ENCODE results near the gene EEF2K. TPM values are rescaled to one million over a fixed set of nuclear protein-coding genes. Genes with fewer than 3 reads are reported as not detected.

The EEF2K gene
- total RNA-seq, 4 donors from 2014 or later = 22.2 to 223 (median 50.1) TPM

- 87 to 93% methylated on average over 2 to 9 of the region's 9 CpGs for WGBS, 2 donors (ENCODE audit: low coverage in 1 of 2)
- DNase-seq = no peak
These were observed 31.4 kb upstream of the EEF2K start for GRCh38 chr16:22174642-22175041.

GRCh38 chr16:22177968-22178930, 27.8 kb upstream of the EEF2K start:
- H3K4me1 ChIP-seq = no peaks in the 10 kb centered on the region
- H3K4me3 ChIP-seq = no peak overlapping the region
- H3K27ac ChIP-seq = no peak overlapping the region
- in situ Hi-C loops (cut with MboI; ENCODE audit: low pct_ligation_motif_present in 1 of 4, low pct_unique_long_range_greater_than_20kb in 1 of 4, low sequenced_read_pairs in 3 of 4) = no loop called here
- intact Hi-C loops (cut with DNase I; ENCODE audit: low total_unique reads) = no loop called here
- no peaks in the 10 kb centered on the region for H3K9me3 ChIP-seq
- DNase-seq = no peak
- TF ChIP-seq CTCF (IDR thresholded peaks at IDR 0.05) (no peak), POLR2AphosphoS5 (IDR thresholded peaks at IDR 0.05) (no peak), POLR2A (IDR thresholded peaks at IDR 0.05) (no peak), EP300 (IDR thresholded peaks at IDR 0.05; ENCODE audit: low read depth) (no peak)
- no peaks in the 10 kb centered on the region for H3K36me3 ChIP-seq
- 70 to 77% methylated on average over 2 to 14 of the region's 18 CpGs for WGBS, 2 donors (ENCODE audit: low coverage in 1 of 2)
- H3K27me3 ChIP-seq = no peaks in the 10 kb centered on the region

More at GRCh38 chr16:22174642-22175041, 31.4 kb upstream of the EEF2K start:
- in situ Hi-C loops (cut with MboI; ENCODE audit: low pct_ligation_motif_present in 1 of 4, low pct_unique_long_range_greater_than_20kb in 1 of 4, low sequenced_read_pairs in 3 of 4) = no loop called here
- Histone ChIP-seq H3K4me1 (no peaks in the 10 kb centered on the region), H3K9me3 (no peaks in the 10 kb centered on the region), H3K4me3 (no peak overlapping the region), H3K36me3 (no peaks in the 10 kb centered on the region), H3K27me3 (no peaks in the 10 kb centered on the region), H3K27ac (no peak overlapping the region)
- intact Hi-C loops (cut with DNase I; ENCODE audit: low total_unique reads) = no loop called here
- TF ChIP-seq POLR2AphosphoS5 (IDR thresholded peaks at IDR 0.05) = no peak
- no peak for TF ChIP-seq POLR2A (IDR thresholded peaks at IDR 0.05)
- TF ChIP-seq CTCF (IDR thresholded peaks at IDR 0.05) = no peak
- TF ChIP-seq EP300 (IDR thresholded peaks at IDR 0.05; ENCODE audit: low read depth) = no peak

- WGBS, 2 donors (ENCODE audit: low coverage in 1 of 2) = 83 to 90% methylated on average over 2 to 11 of the region's 11 CpGs
- in situ Hi-C loops (cut with MboI; ENCODE audit: low pct_ligation_motif_present in 1 of 4, low pct_unique_long_range_greater_than_20kb in 1 of 4, low sequenced_read_pairs in 3 of 4) (loop anchor here (5.0 to 10.0 kb wide), 3 partner anchors 87 to 187 kb away; partner anchors contain the start of gene VWA3A (in 1 of the 4)), intact Hi-C loops (cut with DNase I; ENCODE audit: low total_unique reads) (no loop called here)
- Histone ChIP-seq H3K4me1 (no peaks in the 10 kb centered on the region), H3K4me3 (no peak overlapping the region), H3K36me3 (no peaks in the 10 kb centered on the region), H3K27ac (no peak overlapping the region), H3K27me3 (no peaks in the 10 kb centered on the region), H3K9me3 (no peaks in the 10 kb centered on the region)
- no peak for TF ChIP-seq CTCF (IDR thresholded peaks at IDR 0.05)
- TF ChIP-seq EP300 (IDR thresholded peaks at IDR 0.05; ENCODE audit: low read depth) = no peak
- no peak for TF ChIP-seq POLR2A (IDR thresholded peaks at IDR 0.05)
- no peak for TF ChIP-seq POLR2AphosphoS5 (IDR thresholded peaks at IDR 0.05)
- no peak for DNase-seq
These were observed 24.7 kb upstream of the EEF2K start for GRCh38 chr16:22181426-22181825.

GRCh38 chr16:22181843-22182242, 24.2 kb upstream of the EEF2K start:
- H3K9me3 ChIP-seq = no peaks in the 10 kb centered on the region
- in situ Hi-C loops (cut with MboI; ENCODE audit: low pct_ligation_motif_present in 1 of 4, low pct_unique_long_range_greater_than_20kb in 1 of 4, low sequenced_read_pairs in 3 of 4) (loop anchor here (5.0 to 10.0 kb wide), 3 partner anchors 87 to 187 kb away; partner anchors contain the start of gene VWA3A (in 1 of the 4)), intact Hi-C loops (cut with DNase I; ENCODE audit: low total_unique reads) (no loop called here)
- TF ChIP-seq POLR2A (IDR thresholded peaks at IDR 0.05) (no peak), EP300 (IDR thresholded peaks at IDR 0.05; ENCODE audit: low read depth) (no peak), CTCF (IDR thresholded peaks at IDR 0.05) (no peak)
- no peaks in the 10 kb centered on the region for H3K4me1 ChIP-seq
- H3K27ac ChIP-seq = no peak overlapping the region
- no peak for DNase-seq
- WGBS, 2 donors (ENCODE audit: low coverage in 1 of 2) = 78 to 80% methylated on average over 1 to 7 of the region's 7 CpGs
- H3K4me3 ChIP-seq = no peak overlapping the region
- H3K27me3 ChIP-seq = no peaks in the 10 kb centered on the region
- no peaks in the 10 kb centered on the region for H3K36me3 ChIP-seq
